ENCODE results near the gene GRIN1.

GRIN1 gene

DNA sequence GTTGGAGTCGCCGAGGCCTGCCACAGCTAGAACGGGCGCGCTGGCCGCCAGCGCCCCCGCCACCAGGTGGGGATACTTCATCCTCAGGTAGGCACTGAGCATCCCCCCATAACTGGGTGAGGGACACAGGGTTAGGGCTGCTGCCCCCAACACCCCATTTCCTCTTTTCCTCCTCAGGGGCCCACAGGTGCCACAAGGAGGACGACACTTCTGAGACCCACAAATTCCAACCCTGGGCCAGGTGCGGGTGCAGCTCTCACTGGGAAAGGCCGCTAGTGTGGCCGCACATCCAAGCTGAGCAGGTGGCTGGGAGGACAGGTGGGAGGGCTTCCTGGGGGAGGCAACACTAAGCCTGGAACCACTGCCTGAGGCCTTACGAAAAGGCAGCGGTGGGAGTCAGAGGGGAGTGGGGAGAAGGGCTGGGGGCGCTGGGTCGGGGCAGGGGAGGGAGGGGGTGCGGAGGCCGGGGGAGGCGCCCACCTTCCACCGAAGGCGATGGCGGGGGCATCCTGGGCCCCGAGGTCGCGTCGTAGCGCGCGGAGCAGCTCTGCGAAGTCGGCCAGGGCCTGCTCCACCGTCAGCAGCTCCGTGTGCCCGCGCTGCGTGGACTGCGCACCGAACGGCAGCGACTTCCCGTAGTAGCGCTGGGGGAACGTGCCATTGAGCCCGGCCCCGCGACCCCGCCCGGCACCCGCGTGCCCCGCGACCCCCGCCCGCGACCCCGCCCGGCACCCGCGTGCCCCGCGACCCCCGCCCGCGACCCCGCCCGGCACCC is 25.4 kb upstream of the GRIN1 start:
- peak overlapping the region; percentile 80 for H3K27ac ChIP-seq

DNA sequence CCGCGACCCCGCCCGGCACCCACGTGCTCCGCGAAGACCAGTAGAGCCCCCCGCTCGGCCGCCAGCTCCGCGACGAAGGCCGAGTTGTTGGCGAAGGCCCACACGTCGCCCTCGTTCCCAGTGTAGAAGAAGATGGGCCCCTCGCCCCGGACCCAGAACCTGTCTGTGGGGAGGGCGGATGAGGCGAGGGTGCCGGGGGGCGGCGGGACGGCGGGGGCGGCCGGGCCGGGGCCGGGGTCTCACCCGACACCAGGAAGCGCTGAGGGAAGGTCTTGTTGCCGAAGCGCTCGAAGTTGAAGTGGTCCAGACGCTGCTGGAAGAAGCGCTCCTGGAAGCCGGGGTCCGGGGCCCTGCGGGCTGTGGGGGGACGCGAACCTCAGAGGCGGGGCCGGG is 24.7 kb upstream of the GRIN1 start:
- peak overlapping the region; percentile 80 for H3K27ac ChIP-seq
- no peak for TF ChIP-seq ZFX (IDR thresholded peaks at IDR 0.05; ENCODE audit: borderline replicate concordance)
- TF ChIP-seq, protein P1, sequence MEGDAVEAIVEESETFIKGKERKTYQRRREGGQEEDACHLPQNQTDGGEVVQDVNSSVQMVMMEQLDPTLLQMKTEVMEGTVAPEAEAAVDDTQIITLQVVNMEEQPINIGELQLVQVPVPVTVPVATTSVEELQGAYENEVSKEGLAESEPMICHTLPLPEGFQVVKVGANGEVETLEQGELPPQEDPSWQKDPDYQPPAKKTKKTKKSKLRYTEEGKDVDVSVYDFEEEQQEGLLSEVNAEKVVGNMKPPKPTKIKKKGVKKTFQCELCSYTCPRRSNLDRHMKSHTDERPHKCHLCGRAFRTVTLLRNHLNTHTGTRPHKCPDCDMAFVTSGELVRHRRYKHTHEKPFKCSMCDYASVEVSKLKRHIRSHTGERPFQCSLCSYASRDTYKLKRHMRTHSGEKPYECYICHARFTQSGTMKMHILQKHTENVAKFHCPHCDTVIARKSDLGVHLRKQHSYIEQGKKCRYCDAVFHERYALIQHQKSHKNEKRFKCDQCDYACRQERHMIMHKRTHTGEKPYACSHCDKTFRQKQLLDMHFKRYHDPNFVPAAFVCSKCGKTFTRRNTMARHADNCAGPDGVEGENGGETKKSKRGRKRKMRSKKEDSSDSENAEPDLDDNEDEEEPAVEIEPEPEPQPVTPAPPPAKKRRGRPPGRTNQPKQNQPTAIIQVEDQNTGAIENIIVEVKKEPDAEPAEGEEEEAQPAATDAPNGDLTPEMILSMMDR (IDR thresholded peaks at IDR 0.05) = no peak

More for the DNA sequence above, 25.4 kb upstream of the GRIN1 start:
- no peak for TF ChIP-seq ZFX (IDR thresholded peaks at IDR 0.05; ENCODE audit: borderline replicate concordance)
- TF ChIP-seq, protein P1 (IDR thresholded peaks at IDR 0.05) = no peak

DNA sequence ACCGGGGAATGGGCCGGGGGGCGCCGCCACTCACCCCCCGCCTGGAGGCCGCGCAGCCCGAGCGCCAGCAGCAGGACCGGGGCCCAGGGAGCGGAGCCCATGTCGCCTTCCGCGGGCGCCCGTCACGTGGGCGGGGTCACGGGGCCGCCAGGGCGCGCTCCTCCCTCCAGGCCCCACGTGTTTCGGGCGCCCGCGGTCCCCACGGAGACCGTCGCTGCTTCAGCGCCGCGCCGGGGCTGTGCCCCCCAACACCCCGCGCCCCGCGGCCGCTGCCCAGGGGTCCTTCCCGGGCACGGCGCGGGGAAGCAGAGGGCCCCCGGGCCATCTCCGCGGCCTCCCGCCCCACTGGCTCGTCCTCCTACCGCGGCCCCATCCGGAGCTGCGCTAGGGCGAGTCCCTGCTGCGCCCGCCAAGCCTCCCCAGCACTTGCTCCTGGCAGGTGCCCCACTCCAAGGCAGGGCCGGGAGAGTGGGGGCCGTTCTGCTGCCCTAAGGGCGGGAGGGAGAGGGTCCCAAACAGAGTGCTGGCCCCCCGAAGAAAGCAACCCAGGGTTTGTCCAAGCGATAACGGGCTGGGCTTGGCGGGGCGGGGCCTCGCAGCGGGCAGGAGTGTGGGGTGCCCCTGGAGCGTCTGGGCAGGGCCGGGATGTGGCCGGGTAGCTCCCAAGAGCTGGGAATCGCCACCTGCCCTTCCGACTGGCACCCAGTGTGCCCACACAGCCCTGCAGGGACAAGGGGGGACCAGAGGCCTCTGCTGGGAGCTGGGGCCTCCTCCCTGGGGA is 24.2 kb upstream of the GRIN1 start, which contains the start of gene DPP7:
TSS of gene DPP7 (minus strand) at position 121 of the 781 bp plus-strand sequence. CDS start at position 101, 20 bp downstream.
- TF ChIP-seq, protein P1 (IDR thresholded peaks at IDR 0.05) = no peak
- no peak for TF ChIP-seq ZFX (IDR thresholded peaks at IDR 0.05; ENCODE audit: borderline replicate concordance)
- peak within 1 kb of the TSS; percentile 80 for H3K27ac ChIP-seq

GRCh38 chr9:137115394-137116026 is 23.4 kb upstream of the GRIN1 start:
- TF ChIP-seq, protein P1 (IDR thresholded peaks at IDR 0.05) = no peak
- TF ChIP-seq ZFX (IDR thresholded peaks at IDR 0.05; ENCODE audit: borderline replicate concordance) = no peak
- peak overlapping the region; percentile 80 for H3K27ac ChIP-seq

DNA sequence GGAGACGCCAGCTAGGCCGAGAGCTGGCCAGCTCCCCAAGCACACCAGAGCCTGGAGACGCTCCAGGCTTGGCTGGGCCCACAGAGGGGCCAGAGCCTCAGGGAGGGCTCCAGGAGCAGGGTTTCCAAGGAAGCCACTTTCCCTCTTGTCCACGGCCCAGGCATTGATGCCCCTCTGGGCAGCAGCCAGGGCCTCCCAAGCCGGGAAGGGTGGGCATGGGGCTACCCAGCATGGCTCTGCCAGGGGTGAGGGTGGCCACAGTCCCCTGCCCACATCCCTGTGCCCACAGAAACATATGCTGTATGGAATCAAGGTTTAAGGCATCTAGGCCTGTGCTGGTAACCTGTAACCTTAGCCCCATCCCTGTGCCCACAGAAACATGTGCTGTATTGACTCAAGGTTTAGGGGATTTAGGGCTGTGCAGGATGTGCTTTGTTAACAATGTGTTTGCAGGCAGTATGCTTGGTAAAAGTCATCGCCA is 22.9 kb upstream of the GRIN1 start:
- H3K27ac ChIP-seq = peak overlapping the region; percentile 80
- no peak for TF ChIP-seq ZFX (IDR thresholded peaks at IDR 0.05; ENCODE audit: borderline replicate concordance)
- TF ChIP-seq, protein P1 (IDR thresholded peaks at IDR 0.05) = no peak

- TF ChIP-seq, protein P1 (IDR thresholded peaks at IDR 0.05) = no peak
- no peak for TF ChIP-seq ZFX (IDR thresholded peaks at IDR 0.05; ENCODE audit: borderline replicate concordance)
- H3K27ac ChIP-seq = peak overlapping the region; percentile 80
Measured at GRCh38 chr9:137116728-137117127, 22.2 kb upstream of the GRIN1 start.

Data from 22Rv1 (cell line).